Activated CD8-positive, alpha-beta memory T cell treated with anti-CD3 and anti-CD28 coated beads, Interleukin-2, amount 50 U/mL, for 24 hours (primary cell): ENCODE results near the gene KRT76.

Experiments used
- DNase-seq: peaks from one replicate; pipeline ENCODE4 v3.0.0-alpha.2; 2020; ENCODE audit errors: extremely low read depth

The KRT76 gene

GRCh38 chr12:52730793-52731192 is 46.4 kb downstream of the KRT76 start:
- no peak for DNase-seq

GRCh38 chr12:52730383-52730782 is 46.8 kb downstream of the KRT76 start:
- DNase-seq: no peak

- no peak for DNase-seq
Measured at GRCh38 chr12:52729147-52729546, 48.0 kb downstream of the KRT76 start.

- no peak for DNase-seq
Measured at GRCh38 chr12:52728374-52728773, 48.8 kb downstream of the KRT76 start.

GRCh38 chr12:52727037-52727436 is 50.1 kb downstream of the KRT76 start:
- DNase-seq: no peak

- no peak for DNase-seq
Measured at GRCh38 chr12:52726451-52726850, 50.7 kb downstream of the KRT76 start.

GRCh38 chr12:52724384-52724783 is 52.8 kb downstream of the KRT76 start:
- DNase-seq: no peak

GRCh38 chr12:52722680-52723079 is 54.5 kb downstream of the KRT76 start:
- DNase-seq: no peak

- DNase-seq: no peak
Measured at GRCh38 chr12:52721838-52722470, 55.2 kb downstream of the KRT76 start.

GRCh38 chr12:52720365-52720886 is 56.7 kb downstream of the KRT76 start:
- DNase-seq: no peak
